Activated B cell treated with CpG ODN at 0.5 μM for 24 hours (primary cell): ENCODE data around the gene MMEL1. TPM values are rescaled to one million over a fixed set of nuclear protein-coding genes. Genes with fewer than 3 reads are reported as not detected.

Experiments used
- ATAC-seq: fragments of 200-7000 bp; cut with Tn5 transposase; one replicate; pipeline ENCODE4 v1.10.0; 2021; ENCODE audit warnings: low read depth, mild to moderate bottlenecking, moderate library complexity
- CTCF ChIA-PET: fragments of 350-600 bp; sonication (Branson Sonifier 250); formaldehyde crosslinking; loops from one replicate; lab custom pipeline; 2021; ENCODE audit warnings: antibody characterized with exemption; lab: Charles Lee
- POLR2A ChIA-PET: fragments of 350-600 bp; sonication (Branson Sonifier 250); formaldehyde crosslinking; loops from one replicate; lab custom pipeline; 2021; ENCODE audit warnings: antibody characterized with exemption; lab: Charles Lee
- DNase-seq: peaks from one replicate; pipeline ENCODE4 v3.0.0; 2022
- H3K27ac Mint-ChIP-seq: one replicate; pipeline ENCODE4 v1.8.0; 2020; ENCODE audit warnings: mixed read lengths
- H3K27me3 Mint-ChIP-seq: one replicate; pipeline ENCODE4 v1.8.0; 2021; ENCODE audit warnings: mixed read lengths
- H3K36me3 Mint-ChIP-seq: one replicate; pipeline ENCODE4 v1.8.0; 2021; ENCODE audit warnings: low read depth, mixed read lengths
- H3K4me1 Mint-ChIP-seq: one replicate; pipeline ENCODE4 v1.8.0; 2021; ENCODE audit warnings: mixed read lengths
- H3K4me3 Mint-ChIP-seq: one replicate; pipeline ENCODE4 v1.8.0; 2020; ENCODE audit warnings: mild to moderate bottlenecking, mixed read lengths
- H3K9me3 Mint-ChIP-seq: one replicate; pipeline ENCODE4 v1.8.0; 2020; ENCODE audit warnings: mixed read lengths
- CTCF ChIP-seq: fragments of 200-600 bp; IDR thresholded peaks from one replicate; pipeline ENCODE4 v1.8.0; 2022; ENCODE audit warnings: antibody characterized with exemption, mild to moderate bottlenecking
- intact Hi-C: fragments of 100-400 bp; cut with micrococcal nuclease; formaldehyde crosslinking; loops from one replicate; pipeline ENCODE4 v1.15.1; 2024
- total RNA-seq: library from RNA; stranded (reverse); gene quantifications from 2 replicates; pipeline ENCODE4 v1.2.3, GENCODE V29; 2022

MMEL1 gene
- total RNA-seq, 1 donor from 2014 or later = not detected

DNA sequence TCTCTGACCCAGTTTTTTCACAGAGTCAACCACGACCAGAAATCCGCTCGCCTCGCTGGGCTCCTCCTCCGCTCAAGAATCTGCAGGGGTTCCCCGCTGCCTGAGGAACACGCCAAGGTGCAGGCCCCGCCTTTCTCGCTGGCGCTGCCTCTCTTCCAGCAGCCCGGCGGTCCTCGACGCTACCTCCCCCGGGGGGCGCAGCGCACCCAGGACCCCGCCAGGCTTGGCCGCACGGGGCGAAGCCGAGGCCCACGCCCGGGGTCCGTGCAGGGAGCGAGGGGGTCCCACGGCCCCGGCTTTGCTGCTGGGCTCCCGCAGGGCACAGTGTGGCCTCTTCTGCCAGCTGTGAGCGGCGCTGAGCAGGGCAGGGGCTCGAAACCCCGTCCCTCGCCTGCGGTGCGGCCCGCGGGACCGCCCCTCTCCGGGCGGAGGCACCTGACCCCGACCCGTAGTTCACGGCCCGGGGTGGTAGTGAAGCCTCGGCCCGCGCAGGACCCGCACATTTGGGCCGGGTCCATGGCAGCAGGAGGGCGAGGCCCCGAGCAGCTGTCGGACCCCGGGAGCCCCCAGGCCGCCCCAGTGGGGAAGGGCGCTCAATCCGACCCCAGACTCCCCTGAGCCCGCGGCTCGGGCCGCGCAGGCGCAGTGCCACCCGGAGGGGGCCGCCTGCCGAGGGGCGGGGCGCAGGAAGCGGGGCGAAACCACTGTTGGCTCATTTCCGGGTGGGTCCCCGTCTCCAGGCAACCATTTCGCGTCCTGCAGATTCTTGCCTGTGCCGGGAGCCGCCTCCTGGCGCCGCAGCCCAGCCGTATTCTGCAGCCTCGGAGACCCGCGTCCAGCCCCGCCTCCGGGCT, 10.0 kb upstream of the MMEL1 start:
- Mint-ChIP-seq H3K4me3 (peak overlapping the region; percentile 80), H3K36me3 (peaks cover 2% of the 10 kb centered on the region), H3K9me3 (peaks cover 6% of the 10 kb centered on the region), H3K27ac (peak overlapping the region; percentile 73), H3K27me3 (peaks cover 3% of the 10 kb centered on the region), H3K4me1 (peaks cover 11% of the 10 kb centered on the region)
- ChIA-PET POLR2A (interaction anchor here (0.6 to 1.8 kb wide), 7 partner anchors 57 to 251 kb away, joined by 3 to 14 read pairs (median 5); partner anchors contain the start of genes MORN1, PRXL2B, RER1 and TNFRSF14), CTCF (interaction anchor here (0.7 to 0.8 kb wide), 2 partner anchors 57 to 776 kb away, joined by 3 to 4 read pairs; no protein-coding TSS in a partner anchor)
- peak; percentile 79 for ATAC-seq
- TF ChIP-seq CTCF = no peak
- intact Hi-C loops = loop anchor here (1.0 to 10.0 kb wide), 9 partner anchors 56 to 1262 kb away; partner anchors contain the start of genes C1orf174, FAAP20, PANK4 and PRXL2B
- peak; percentile 92 for DNase-seq

DNA sequence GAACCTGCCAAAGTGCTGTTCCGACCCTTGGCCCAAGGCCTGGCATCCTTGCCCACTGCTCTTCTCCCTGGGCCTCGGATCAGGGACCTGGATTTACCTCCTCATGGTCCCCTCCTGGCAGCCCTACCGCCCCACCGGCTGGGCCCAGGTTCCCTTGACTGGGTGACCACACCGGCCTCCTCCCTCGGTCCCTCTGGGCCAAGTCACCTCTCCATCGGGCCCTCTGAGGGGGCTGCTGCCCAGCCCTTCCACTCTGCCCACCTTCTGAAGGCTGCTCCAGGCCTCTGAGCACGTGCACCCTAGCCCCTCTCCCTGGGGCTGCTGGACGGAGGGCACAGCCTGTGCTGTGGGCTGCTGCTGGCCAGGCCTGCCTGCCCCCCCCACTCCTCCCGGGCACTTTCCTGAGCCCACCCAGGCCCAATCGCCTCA, 9.3 kb upstream of the MMEL1 start:
- intact Hi-C loops = loop anchor here (1.0 to 10.0 kb wide), 5 partner anchors 94 to 1263 kb away; partner anchors contain the start of genes C1orf174, FAAP20 and TPRG1L
- POLR2A ChIA-PET = interaction anchor here (0.8 to 1.8 kb wide), 4 partner anchors 56 to 96 kb away, joined by 5 to 14 read pairs (median 8); partner anchors contain the start of genes PRXL2B and TNFRSF14
- H3K9me3 Mint-ChIP-seq = peaks cover 4% of the 10 kb centered on the region
- peaks cover 3% of the 10 kb centered on the region for H3K27me3 Mint-ChIP-seq
- DNase-seq (no peak), ATAC-seq (no peak)
- H3K4me1 Mint-ChIP-seq = peaks cover 11% of the 10 kb centered on the region
- peak overlapping the region; percentile 80 for H3K4me3 Mint-ChIP-seq
- no peak for TF ChIP-seq CTCF
- H3K27ac Mint-ChIP-seq = peak overlapping the region; percentile 73
- H3K36me3 Mint-ChIP-seq = peaks cover 2% of the 10 kb centered on the region
- CTCF ChIA-PET = interaction anchor here (0.7 to 0.8 kb wide), 2 partner anchors 57 to 777 kb away, joined by 3 to 4 read pairs; no protein-coding TSS in a partner anchor

GRCh38 chr1:2641381-2642130, 8.7 kb upstream of the MMEL1 start:
- ChIA-PET CTCF (no interaction called here), POLR2A (interaction anchor here (0.5 to 1.6 kb wide), 2 partner anchors 93 to 115 kb away, joined by 4 to 5 read pairs; partner anchors contain the start of gene PANK4)
- no peak for ATAC-seq
- H3K27me3 Mint-ChIP-seq = peaks cover 3% of the 10 kb centered on the region
- no peak for TF ChIP-seq CTCF
- peaks cover 2% of the 10 kb centered on the region for H3K36me3 Mint-ChIP-seq
- H3K9me3 Mint-ChIP-seq = peaks cover 2% of the 10 kb centered on the region
- peaks cover 11% of the 10 kb centered on the region for H3K4me1 Mint-ChIP-seq
- intact Hi-C loops = loop anchor here (1.0 to 10.0 kb wide), 5 partner anchors 93 to 1263 kb away; partner anchors contain the start of genes C1orf174, FAAP20 and TPRG1L
- no peak overlapping the region for H3K27ac Mint-ChIP-seq
- H3K4me3 Mint-ChIP-seq = peak overlapping the region; percentile 80
- no peak for DNase-seq

GRCh38 chr1:2640626-2641025, 7.8 kb upstream of the MMEL1 start:
- DNase-seq = no peak
- ChIA-PET POLR2A (interaction anchor here (1.6 kb wide), 2 partner anchors 84 to 114 kb away, joined by 4 to 5 read pairs; partner anchors contain the start of genes PANK4 and TNFRSF14), CTCF (no interaction called here)
- H3K4me3 Mint-ChIP-seq = no peak overlapping the region
- H3K27me3 Mint-ChIP-seq = peaks cover 2% of the 10 kb centered on the region
- H3K27ac Mint-ChIP-seq = no peak overlapping the region
- H3K36me3 Mint-ChIP-seq = peaks cover 2% of the 10 kb centered on the region
- no peak for TF ChIP-seq CTCF
- H3K9me3 Mint-ChIP-seq = peaks cover 2% of the 10 kb centered on the region
- H3K4me1 Mint-ChIP-seq = peaks cover 11% of the 10 kb centered on the region
- intact Hi-C loops = loop anchor here (10.0 kb wide), 4 partner anchors 446 to 1264 kb away; partner anchors contain the start of genes C1orf174, FAAP20 and TPRG1L
- ATAC-seq = no peak
